Skeletal muscle satellite cell (primary cell): ENCODE measurements around the gene HOXA3.

ENCODE experiments used
- H3K27me3 ChIP-seq: 2 replicates; pipeline ENCODE4 v1.7.0; 2013; ENCODE audit warnings: low read length; ENCODE audit not compliant: control insufficient read depth, insufficient read depth
- H3K36me3 ChIP-seq: 2 replicates; pipeline ENCODE4 v1.7.0; 2013; ENCODE audit warnings: mild to moderate bottlenecking, control low read depth, low read length; ENCODE audit not compliant: insufficient read depth
- H3K4me1 ChIP-seq: 2 replicates; pipeline ENCODE4 v1.7.0; 2013; ENCODE audit warnings: low read length; ENCODE audit not compliant: control insufficient read depth, insufficient read depth
- H3K4me2 ChIP-seq: 2 replicates; pipeline ENCODE4 v1.7.0; 2013; ENCODE audit warnings: mild to moderate bottlenecking, low read length
- H3K4me3 ChIP-seq: 2 replicates; pipeline ENCODE4 v1.7.0; 2013; ENCODE audit warnings: low read length
- H3K9ac ChIP-seq: 2 replicates; pipeline ENCODE4 v1.7.0; 2013; ENCODE audit warnings: mild to moderate bottlenecking, low read depth, low read length, moderate library complexity
- H3K9me3 ChIP-seq: replicated peaks from 2 replicates; pipeline ENCODE4 v1.7.0; 2013; ENCODE audit warnings: mild to moderate bottlenecking, control low read depth, low read length

Gene HOXA3

GRCh38 chr7:27140126-27140857 is 12.1 kb downstream of the HOXA3 start:
- peaks cover 23% of the 10 kb centered on the region for H3K4me1 ChIP-seq
- H3K27me3 ChIP-seq: no peaks in the 10 kb centered on the region
- no peak overlapping the region for H3K9ac ChIP-seq
- H3K36me3 ChIP-seq: peaks cover 38% of the 10 kb centered on the region
- H3K4me3 ChIP-seq: no peak overlapping the region
- no peaks in the 10 kb centered on the region for H3K9me3 ChIP-seq
- no peak overlapping the region for H3K4me2 ChIP-seq

DNA sequence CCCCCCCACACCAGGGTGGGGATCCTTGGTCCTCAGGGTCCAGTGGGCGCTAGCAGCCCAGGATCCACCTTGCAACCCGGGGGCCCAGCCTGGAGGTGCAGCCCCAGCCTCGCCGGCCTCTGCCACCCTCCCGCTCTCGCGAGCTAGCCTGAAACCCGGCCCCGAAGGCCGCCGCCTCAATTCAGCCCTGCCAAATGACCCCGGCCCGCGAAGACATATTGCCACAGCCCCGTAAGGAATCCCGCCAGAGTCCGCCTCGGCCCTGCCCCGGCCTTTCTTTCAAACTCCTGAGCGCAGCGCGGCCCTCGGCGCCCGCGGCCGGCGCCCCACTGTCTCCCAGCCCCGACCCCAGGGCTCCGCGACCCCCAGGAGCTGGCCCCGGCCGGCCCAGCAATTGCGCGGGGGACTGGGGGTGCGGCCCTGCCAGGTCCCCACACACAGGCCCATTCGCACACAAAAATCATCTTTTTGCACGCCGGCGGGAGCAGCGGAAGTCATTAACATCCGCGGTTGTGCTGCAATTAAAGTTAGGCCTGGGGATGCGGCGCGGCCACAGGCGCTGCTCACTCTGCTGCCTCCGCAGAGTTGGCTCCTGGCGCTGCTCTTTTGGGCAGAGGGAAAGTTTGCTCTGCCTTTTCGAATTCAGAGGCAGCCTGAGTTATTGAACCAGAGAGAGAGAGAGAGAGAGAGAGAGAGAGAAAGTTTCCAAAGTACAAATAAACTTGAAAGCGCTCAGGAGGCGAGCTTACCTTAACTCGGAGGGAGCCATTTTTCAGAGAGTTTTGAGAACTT is 12.9 kb downstream of the HOXA3 start:
- H3K4me2 ChIP-seq: no peak overlapping the region
- peaks cover 30% of the 10 kb centered on the region for H3K4me1 ChIP-seq
- no peaks in the 10 kb centered on the region for H3K9me3 ChIP-seq
- H3K4me3 ChIP-seq: no peak overlapping the region
- peaks cover 31% of the 10 kb centered on the region for H3K36me3 ChIP-seq
- no peaks in the 10 kb centered on the region for H3K27me3 ChIP-seq
- no peak overlapping the region for H3K9ac ChIP-seq

DNA sequence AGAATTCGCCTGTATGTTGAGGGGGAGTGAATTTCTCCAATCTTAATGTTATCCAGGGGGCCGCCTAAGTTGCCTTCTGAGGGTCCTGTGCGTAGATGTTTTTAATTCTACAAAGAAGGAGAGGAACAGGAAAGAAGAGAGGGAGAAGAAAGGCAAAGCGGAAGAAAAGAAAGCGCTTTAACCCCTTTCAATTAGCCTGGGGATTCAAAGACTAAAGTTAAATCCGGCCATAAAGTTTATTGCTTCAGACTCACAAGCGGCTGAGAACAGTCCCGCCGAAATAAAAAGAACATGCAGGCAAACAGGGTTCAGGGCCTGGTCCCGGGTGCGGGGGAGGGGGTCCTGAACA is 13.4 kb downstream of the HOXA3 start:
- H3K4me3 ChIP-seq: no peak overlapping the region
- H3K9me3 ChIP-seq: no peaks in the 10 kb centered on the region
- no peak overlapping the region for H3K9ac ChIP-seq
- H3K4me1 ChIP-seq: peaks cover 35% of the 10 kb centered on the region
- peaks cover 26% of the 10 kb centered on the region for H3K36me3 ChIP-seq
- no peaks in the 10 kb centered on the region for H3K27me3 ChIP-seq
- no peak overlapping the region for H3K4me2 ChIP-seq

GRCh38 chr7:27138472-27138871 is 13.9 kb downstream of the HOXA3 start:
- Histone ChIP-seq H3K9ac (no peak overlapping the region), H3K4me2 (no peak overlapping the region), H3K4me1 (peaks cover 39% of the 10 kb centered on the region), H3K4me3 (no peak overlapping the region), H3K9me3 (no peaks in the 10 kb centered on the region), H3K36me3 (peaks cover 24% of the 10 kb centered on the region), H3K27me3 (no peaks in the 10 kb centered on the region)

DNA sequence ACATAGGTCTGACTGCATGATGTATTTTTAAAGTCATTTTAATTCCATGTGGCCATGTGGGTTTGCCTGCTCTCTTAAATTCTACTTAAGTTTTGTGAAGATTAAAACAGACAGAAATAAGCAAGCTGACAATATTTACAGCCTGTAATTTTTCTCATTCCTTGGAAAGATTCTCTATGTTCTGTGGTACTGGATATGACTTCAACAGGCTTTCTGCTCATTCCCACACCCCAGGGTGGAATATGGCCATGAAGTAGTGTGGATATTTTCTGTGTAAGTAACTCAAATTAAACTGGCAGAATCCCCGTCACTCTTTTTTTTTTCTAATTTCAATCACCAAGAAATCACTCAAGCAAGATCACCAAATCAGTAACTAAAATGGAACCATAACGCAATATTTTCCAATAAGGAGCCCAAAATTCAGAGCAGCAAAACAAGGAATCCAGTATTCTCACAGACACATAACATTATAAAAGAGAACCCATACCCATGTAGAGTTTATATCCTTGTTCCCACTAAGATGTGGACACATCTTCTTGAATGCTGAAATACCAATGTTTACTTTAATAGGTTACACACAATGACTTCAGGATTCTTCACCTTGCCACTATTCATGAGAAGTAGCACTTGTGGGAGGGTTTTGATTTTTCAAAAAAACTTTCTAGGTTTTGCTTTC is 14.6 kb downstream of the HOXA3 start:
- Histone ChIP-seq H3K4me1 (peaks cover 39% of the 10 kb centered on the region), H3K27me3 (no peaks in the 10 kb centered on the region), H3K9ac (no peak overlapping the region), H3K4me3 (no peak overlapping the region), H3K4me2 (no peak overlapping the region), H3K36me3 (peaks cover 24% of the 10 kb centered on the region), H3K9me3 (no peaks in the 10 kb centered on the region)

- peaks cover 52% of the 10 kb centered on the region for H3K4me1 ChIP-seq
Measured at GRCh38 chr7:27134392-27134791, 18.0 kb downstream of the HOXA3 start.

DNA sequence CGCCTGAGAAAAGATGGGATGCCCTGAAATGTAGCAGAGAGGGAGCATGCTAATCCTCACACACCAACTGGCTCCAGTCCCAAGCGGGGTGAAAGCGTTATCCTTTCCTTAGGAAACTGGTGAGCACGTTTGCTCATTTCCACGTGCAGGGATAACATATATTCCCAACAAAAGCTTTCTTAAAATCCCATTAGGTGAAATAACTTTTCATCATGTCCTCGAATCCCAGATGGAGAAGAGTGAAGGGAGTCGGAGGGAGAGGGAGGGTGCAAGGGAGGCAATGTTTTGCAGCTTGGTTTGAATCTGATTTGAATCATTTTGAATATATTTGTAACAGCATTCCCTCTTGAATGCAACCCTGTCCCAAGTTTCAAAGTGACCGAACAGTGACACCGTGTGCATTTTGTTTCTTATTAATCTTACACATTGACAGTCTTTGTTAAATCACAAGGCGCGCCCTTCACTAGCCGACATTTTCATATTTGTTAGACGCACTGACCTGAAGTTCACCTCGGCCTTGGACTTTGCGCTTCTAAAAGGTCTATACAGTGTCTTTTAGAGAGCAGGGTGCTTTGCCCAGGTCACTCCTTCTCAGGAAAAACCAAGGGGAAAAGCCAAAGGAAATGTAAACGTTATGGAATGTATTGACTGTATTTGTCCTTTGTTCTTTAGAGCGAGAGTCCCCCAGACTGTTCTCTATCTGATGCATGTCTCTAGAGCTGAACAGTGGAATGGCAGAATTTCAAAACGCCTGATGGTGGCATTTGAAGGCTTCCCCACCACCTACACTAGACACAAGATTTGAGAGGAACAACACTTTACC is 18.8 kb downstream of the HOXA3 start:
- H3K27me3 ChIP-seq: no peaks in the 10 kb centered on the region
- peak overlapping the region; percentile 63 for H3K4me2 ChIP-seq
- H3K4me1 ChIP-seq: peaks cover 55% of the 10 kb centered on the region
- no peaks in the 10 kb centered on the region for H3K9me3 ChIP-seq
- H3K9ac ChIP-seq: peak overlapping the region; percentile 28
- H3K4me3 ChIP-seq: no peak overlapping the region
- H3K36me3 ChIP-seq: peaks cover 6% of the 10 kb centered on the region

More at GRCh38 chr7:27134392-27134791, 18.0 kb downstream of the HOXA3 start:
- Histone ChIP-seq H3K9ac (peak overlapping the region; percentile 28), H3K27me3 (no peaks in the 10 kb centered on the region), H3K36me3 (peaks cover 2% of the 10 kb centered on the region), H3K4me2 (peak overlapping the region; percentile 63), H3K9me3 (no peaks in the 10 kb centered on the region), H3K4me3 (no peak overlapping the region)

GRCh38 chr7:27132978-27133377 is 19.4 kb downstream of the HOXA3 start:
- Histone ChIP-seq H3K9me3 (no peaks in the 10 kb centered on the region), H3K9ac (no peak overlapping the region), H3K4me3 (no peak overlapping the region), H3K4me2 (no peak overlapping the region), H3K4me1 (peaks cover 55% of the 10 kb centered on the region), H3K36me3 (peaks cover 6% of the 10 kb centered on the region), H3K27me3 (no peaks in the 10 kb centered on the region)

GRCh38 chr7:27132214-27132613 is 20.2 kb downstream of the HOXA3 start:
- H3K36me3 ChIP-seq: peaks cover 6% of the 10 kb centered on the region
- H3K9ac ChIP-seq: no peak overlapping the region
- no peak overlapping the region for H3K4me3 ChIP-seq
- H3K27me3 ChIP-seq: no peaks in the 10 kb centered on the region
- no peak overlapping the region for H3K4me2 ChIP-seq
- peaks cover 50% of the 10 kb centered on the region for H3K4me1 ChIP-seq
- no peaks in the 10 kb centered on the region for H3K9me3 ChIP-seq

- H3K9ac ChIP-seq: peak overlapping the region; percentile 93
- no peaks in the 10 kb centered on the region for H3K9me3 ChIP-seq
- peak overlapping the region; percentile 91 for H3K4me3 ChIP-seq
- peak overlapping the region; percentile 95 for H3K4me2 ChIP-seq
- peaks cover 42% of the 10 kb centered on the region for H3K4me1 ChIP-seq
- H3K27me3 ChIP-seq: no peaks in the 10 kb centered on the region
- peaks cover 6% of the 10 kb centered on the region for H3K36me3 ChIP-seq
Measured at GRCh38 chr7:27131390-27131819, 21.0 kb downstream of the HOXA3 start.
